Ovary (tissue), 3 donors: Measurements from ENCODE around the gene STXBP4.

Experiments used
- CTCF ChIP-seq, 3 donors: fragments of 450-650 bp in 2 of 3; fragments of 200-600 bp in 1 of 3; IDR thresholded peaks; one replicate each; pipeline versions ENCODE4 v1.5.1 to v1.8.0; 2016 to 2022; ENCODE audit warnings: antibody characterized with exemption in 3 of 3, mild to moderate bottlenecking in 1 of 3
- EP300 ChIP-seq: sonication (generic); formaldehyde crosslinking; IDR thresholded peaks from one replicate; pipeline ENCODE4 v1.6.1; 2017; ENCODE audit warnings: antibody characterized with exemption
- POLR2A ChIP-seq: fragments of 450-650 bp; IDR thresholded peaks from one replicate; pipeline ENCODE4 v1.6.1; 2017; ENCODE audit warnings: antibody characterized with exemption, mild to moderate bottlenecking, moderate library complexity
- donor health status: DM: no; HTN: no; CAD: no.

GRCh38 chr17:55200904-55201303 lies 232.3 kb downstream of the STXBP4 start:
- TF ChIP-seq EP300 (no peak), CTCF (IDR thresholded peaks at IDR 0.05) (no peak), POLR2A (no peak)
